Right kidney (tissue), 1 donor: Measurements from ENCODE around the gene SNTG2.
"Not testable (repeated sequence)": the region's sequence is repeated elsewhere in the genome, so short reads cannot be mapped to it uniquely, and the experiment has no call there.

ENCODE experiments used
- DNase-seq: peaks from one replicate; pipeline ENCODE4 v3.0.0-alpha.2; 2016

SNTG2 gene

DNA sequence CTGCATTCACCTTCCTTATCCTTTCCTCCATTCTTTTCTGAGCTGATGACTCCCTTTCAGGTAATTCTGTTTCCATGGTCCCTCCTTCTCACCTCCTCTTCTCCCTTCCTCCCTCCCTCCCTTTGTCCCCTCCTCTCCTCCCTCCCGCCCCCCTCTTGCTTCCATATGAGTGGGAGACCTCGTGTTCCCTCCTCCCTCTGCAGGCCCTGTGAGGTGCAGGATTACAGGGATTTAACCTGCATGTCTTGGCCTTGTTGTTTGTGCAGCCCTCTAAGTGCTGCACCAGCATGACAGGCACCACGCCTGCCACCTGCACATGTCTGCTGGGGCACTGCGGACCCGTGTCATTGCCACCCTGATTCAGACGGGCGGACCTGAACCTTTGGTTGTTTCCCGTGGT, 103.1 kb downstream of the SNTG2 start:
- DNase-seq, result no peak

GRCh38 chr2:1054399-1054798, 103.8 kb downstream of the SNTG2 start:
- DNase-seq, result no peak

DNA sequence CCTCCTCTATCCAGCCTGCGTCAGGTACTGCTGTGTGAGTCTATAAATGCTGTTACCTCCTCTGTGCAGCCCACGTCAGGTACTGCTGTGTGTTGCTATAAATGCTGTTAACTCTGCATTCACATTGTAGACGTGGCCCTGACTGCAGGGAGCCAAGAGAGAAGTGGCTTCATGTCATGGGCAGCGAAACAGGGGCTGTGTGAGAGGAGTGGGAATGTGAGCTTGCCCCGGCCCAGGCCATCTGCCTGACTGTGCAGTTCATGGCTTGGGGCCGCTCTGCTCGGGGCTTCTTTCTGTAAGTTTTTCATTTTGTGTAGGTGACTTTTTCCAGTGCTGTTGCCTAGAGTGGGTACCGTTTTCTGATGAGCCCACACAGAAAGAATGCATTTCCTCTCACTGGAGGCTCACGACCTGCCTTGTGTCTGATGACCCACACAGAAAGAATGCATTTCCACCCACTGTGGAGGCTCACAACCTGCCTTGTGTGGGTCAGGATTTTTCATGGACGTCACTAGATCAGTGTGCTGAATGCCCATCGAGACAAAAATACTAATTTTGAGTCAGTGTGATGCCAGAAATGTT, 104.5 kb downstream of the SNTG2 start:
- DNase-seq, result no peak

- no peak for DNase-seq
Measured at GRCh38 chr2:1060372-1060771, 109.7 kb downstream of the SNTG2 start.

- no peak for DNase-seq
Measured at GRCh38 chr2:1060987-1061386, 110.3 kb downstream of the SNTG2 start.

GRCh38 chr2:1068241-1068640, 117.6 kb downstream of the SNTG2 start:
- no peak for DNase-seq

GRCh38 chr2:1068822-1069221, 118.2 kb downstream of the SNTG2 start:
- DNase-seq, result no peak

DNA sequence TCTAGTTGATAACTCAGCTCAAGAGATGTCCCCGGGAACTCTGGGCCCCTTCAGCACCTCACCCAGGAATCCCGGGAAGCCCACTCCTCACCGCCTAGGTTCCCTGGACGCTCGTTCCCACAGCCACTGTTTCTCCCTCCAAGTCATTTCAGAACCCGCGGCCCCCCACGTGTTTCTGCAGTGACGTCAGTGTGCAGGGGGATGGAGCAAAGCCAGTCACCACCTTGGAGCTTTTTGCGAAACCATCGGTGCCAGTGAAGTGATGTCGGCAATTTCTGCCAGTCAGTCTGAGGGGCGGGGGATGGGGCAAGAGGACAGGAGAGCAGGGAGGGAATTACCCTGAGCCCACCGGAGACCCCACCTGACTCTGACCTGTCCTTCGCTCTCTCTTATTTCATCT, 119.2 kb downstream of the SNTG2 start:
- DNase-seq, result no peak

- no peak for DNase-seq
Measured at GRCh38 chr2:1070601-1071000, 120.0 kb downstream of the SNTG2 start.

GRCh38 chr2:1071650-1072049, 121.0 kb downstream of the SNTG2 start:
- DNase-seq, result no peak

DNA sequence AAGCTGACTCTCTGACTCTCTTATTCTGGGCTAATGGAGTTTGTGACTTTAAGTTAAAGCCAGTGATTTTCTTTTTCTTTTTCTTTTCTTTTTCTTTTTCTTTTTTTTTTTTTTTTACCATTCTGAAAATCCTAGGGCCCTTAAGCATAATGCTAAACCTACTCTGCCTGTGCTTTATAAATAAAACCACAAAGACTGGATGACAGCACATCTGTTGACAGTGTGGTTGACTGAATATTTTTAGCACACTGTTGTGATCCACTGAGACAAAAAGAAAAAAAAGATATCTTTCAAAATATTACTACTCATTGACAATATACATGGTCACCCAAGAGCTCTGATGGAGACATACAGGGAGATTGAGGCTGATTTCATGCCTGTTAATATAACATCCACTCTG, 121.6 kb downstream of the SNTG2 start:
- DNase-seq, result no peak

DNA sequence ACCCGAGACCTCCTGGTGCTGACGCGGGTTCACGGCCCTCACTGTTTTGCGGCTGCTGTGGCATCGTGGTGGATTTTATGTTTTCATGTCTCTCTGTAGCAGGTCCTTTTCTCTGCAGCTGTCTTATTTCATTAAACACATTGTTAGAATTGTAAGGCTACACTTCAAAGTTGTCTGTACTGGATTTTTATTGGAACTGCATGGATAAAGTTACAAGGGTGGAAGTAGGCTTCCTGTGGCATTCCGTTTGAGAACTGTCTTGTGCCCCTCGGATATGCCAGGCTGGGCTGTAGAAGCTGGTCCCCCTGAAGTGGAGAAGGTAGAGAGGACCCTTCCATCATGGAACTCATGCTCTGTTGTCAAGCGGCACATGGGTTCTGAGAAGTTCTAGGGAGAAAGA, 127.3 kb downstream of the SNTG2 start:
- no peak for DNase-seq

DNA sequence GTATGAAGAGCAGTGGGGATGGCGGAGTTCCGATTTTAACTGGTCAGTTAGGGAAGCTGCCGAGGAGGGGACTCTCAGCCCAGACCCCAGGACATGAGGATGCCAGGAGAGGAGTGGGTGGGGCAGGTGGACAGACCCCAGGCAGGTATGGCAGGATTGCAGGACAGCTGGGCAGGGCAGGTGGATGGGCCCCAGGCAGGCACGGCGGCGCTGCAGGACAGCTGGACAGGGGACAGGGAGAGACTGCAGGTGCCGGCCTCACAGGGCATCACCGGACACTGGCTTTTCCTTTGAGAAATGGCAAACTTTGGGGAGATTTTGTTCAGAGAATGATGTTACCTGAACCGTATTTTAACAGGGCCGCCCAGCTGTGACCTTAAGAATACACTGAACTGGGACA, 127.7 kb downstream of the SNTG2 start:
- DNase-seq, result no peak

GRCh38 chr2:1079873-1080799, 129.5 kb downstream of the SNTG2 start:
- no peak for DNase-seq

DNA sequence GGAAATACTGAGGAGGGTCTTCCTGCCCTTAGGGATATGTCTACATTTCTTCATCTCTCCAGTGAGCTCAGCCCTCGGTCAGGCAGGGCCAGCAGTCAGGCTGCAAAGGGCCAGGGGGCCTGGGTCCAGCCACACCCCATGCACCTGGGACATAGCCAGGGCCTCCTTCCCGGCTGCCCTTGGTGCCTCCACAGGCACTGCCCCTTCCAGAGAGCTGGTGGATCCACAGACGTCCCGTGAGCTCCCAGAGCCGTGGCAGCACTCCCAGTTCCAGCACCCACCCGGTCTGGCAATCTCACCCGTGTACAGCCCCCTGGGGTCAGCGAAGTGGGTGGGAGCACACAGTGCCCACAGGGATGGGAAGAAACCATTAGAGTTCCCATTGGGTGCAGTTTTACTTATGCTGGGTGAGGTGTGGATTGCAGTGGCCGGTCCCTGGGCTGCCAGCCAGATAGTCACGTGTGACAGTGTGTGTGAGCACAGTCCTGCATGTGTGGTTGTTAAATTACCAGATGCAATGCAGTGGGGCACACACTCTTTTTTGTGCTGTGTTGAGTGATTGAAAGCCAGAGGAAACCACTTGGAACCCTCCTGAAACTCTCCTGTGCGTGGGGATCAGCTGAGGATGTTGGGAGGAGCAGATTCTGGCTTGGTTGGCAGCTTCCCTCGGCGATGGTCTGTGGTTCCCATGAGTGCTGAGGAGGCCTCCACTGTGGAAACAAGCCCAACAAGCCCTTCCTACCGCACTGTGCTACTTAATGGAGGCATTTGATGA, 131.0 kb downstream of the SNTG2 start:
- no peak for DNase-seq

DNA sequence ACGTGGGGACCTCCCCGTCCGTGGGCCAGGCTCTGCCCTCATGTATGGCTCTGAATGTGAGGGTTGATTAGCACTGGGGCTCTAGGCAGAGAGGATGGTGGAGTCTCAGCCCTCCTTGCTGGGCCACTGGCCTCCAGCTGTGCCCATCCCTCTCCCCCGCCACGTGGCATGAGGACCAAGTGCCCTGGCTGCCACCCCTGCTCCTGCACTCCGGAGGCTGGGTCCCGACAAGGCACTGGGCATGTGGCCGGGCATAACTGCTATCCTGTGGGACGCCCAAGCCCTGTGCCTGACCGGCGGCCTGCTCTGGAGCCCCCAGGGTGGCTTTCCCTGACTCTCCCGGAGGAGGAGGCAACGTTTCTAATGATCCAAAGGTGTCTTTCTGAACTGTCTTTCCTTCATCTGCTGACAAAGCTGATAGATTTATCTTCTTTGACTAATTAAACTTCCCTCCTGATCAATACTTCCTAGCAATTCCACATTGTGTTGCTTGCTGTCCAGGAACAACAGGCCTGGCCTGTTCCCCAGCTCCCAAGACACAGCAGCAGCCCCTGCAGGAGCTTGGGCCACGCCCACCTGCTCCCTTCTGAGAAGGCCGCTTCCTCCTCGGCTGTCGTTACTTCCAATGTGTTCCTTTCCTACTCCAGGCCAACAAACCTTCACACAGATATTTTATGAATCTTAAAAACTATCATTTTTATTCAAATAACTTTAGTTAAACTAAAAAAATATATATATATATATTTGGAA, 132.0 kb downstream of the SNTG2 start:
- DNase-seq, result no peak

- DNase-seq, result no peak
Measured at GRCh38 chr2:1088192-1088860, 137.7 kb downstream of the SNTG2 start.

DNA sequence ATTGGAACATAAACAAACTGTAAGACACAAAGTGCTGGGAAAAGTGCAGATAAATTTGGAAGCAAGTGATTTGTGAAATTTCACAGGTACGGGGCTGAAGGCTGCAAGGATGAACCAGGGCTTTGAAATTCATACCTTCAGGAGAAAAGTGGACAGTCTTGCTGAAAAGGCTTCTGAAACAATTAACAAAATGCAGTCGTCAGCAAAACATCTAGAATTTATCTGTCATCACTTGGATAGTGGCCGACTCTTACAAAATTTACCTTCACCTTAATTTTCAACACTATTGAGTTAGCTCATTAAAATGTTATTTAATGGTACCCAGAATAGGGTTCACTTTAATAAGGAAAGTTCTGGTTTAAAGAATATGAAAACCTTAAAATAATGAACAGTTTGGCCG, 138.3 kb downstream of the SNTG2 start:
- DNase-seq, result no peak

- no peak for DNase-seq
Measured at GRCh38 chr2:1091895-1092585, 141.4 kb downstream of the SNTG2 start.

GRCh38 chr2:1093668-1094067, 143.0 kb downstream of the SNTG2 start:
- DNase-seq, result not testable (repeated sequence)

DNA sequence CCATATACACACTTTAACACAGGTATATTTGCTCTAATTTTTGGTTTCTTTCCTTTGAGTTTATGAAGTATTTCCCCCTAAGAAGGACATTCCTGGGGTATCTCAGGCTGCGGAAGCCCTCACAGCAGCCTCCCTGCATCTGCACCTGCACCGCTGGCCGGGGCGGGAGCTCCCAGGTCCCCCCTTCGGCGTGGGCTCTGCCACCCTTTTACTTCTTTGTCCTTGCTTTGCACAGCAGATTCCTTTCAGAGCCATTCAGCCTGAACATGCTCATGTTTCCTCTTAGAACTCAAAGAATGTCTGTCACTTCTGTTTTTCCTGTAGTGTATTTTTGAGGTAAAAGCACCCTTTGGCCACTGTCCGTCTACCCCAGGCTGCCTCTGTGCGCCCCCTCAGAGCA, 146.5 kb downstream of the SNTG2 start:
- no peak for DNase-seq
